Astrocyte (in vitro differentiated cells and primary cell): Measurements from ENCODE around the gene PALS1. TPM values are rescaled to one million over a fixed set of nuclear protein-coding genes. Genes with fewer than 3 reads are reported as not detected.

Experiments used
- DNase-seq: peaks from one replicate; pipeline ENCODE4 v3.0.0-alpha.2; 2010; ENCODE audit warnings: low read depth
- FAIRE-seq: peaks from 2 replicates; lab custom pipeline; 2011; peaks lifted over from hg19 to GRCh38; lab: Jason Lieb, UNC
- H2AFZ ChIP-seq: 2 replicates; pipeline ENCODE4 v1.6.0; 2012; ENCODE audit warnings: low read depth, low read length, inconsistent platforms
- H3K27ac ChIP-seq: 2 replicates; pipeline ENCODE4 v1.5.1; 2011; ENCODE audit warnings: low read depth, low read length, inconsistent platforms
- H3K27me3 ChIP-seq: 2 replicates; pipeline ENCODE4 v1.6.0; 2011; ENCODE audit warnings: low read length, inconsistent platforms; ENCODE audit not compliant: insufficient read depth
- H3K36me3 ChIP-seq: 2 replicates; pipeline ENCODE4 v1.5.1; 2011; ENCODE audit warnings: low read length, inconsistent platforms; ENCODE audit not compliant: insufficient read depth
- H3K4me1 ChIP-seq: 2 replicates; pipeline ENCODE4 v1.5.1; 2011; ENCODE audit warnings: low read length, inconsistent platforms; ENCODE audit not compliant: insufficient read depth
- H3K4me2 ChIP-seq: 2 replicates; pipeline ENCODE4 v1.6.0; 2012; ENCODE audit warnings: low read length, inconsistent platforms
- H3K4me3 ChIP-seq: 2 replicates; pipeline ENCODE4 v1.5.1; 2011; ENCODE audit warnings: low read depth, mild to moderate bottlenecking, low read length, inconsistent platforms; ENCODE audit not compliant: insufficient read depth
- H3K79me2 ChIP-seq: 2 replicates; pipeline ENCODE4 v1.6.0; 2012; ENCODE audit warnings: mild to moderate bottlenecking, low read length, inconsistent platforms; ENCODE audit not compliant: insufficient read depth
- H3K9ac ChIP-seq: 2 replicates; pipeline ENCODE4 v1.6.0; 2012; ENCODE audit warnings: mild to moderate bottlenecking, low read length, inconsistent platforms
- H3K9me3 ChIP-seq: 2 replicates; pipeline ENCODE4 v1.5.1; 2012; ENCODE audit warnings: low read depth, mild to moderate bottlenecking, low read length, inconsistent platforms; ENCODE audit not compliant: insufficient read depth
- H4K20me1 ChIP-seq: 2 replicates; pipeline ENCODE4 v1.6.0; 2012; ENCODE audit warnings: low read length, inconsistent platforms; ENCODE audit not compliant: insufficient read depth
- H3K27ac Mint-ChIP-seq: one replicate; pipeline ENCODE4 v1.8.0; 2021; ENCODE audit warnings: mild to moderate bottlenecking, mixed read lengths; ENCODE audit not compliant: unreplicated experiment
- H3K27me3 Mint-ChIP-seq: one replicate; pipeline ENCODE4 v1.8.0; 2021; ENCODE audit warnings: low read depth, mixed read lengths; ENCODE audit not compliant: unreplicated experiment
- H3K36me3 Mint-ChIP-seq: one replicate; pipeline ENCODE4 v1.8.0; 2021; ENCODE audit warnings: low read depth, mixed read lengths; ENCODE audit not compliant: unreplicated experiment
- H3K4me1 Mint-ChIP-seq: one replicate; pipeline ENCODE4 v1.8.0; 2021; ENCODE audit warnings: low read depth, mixed read lengths; ENCODE audit not compliant: unreplicated experiment
- H3K4me3 Mint-ChIP-seq: one replicate; pipeline ENCODE4 v1.8.0; 2021; ENCODE audit warnings: mild to moderate bottlenecking, moderate library complexity, mixed read lengths; ENCODE audit not compliant: unreplicated experiment
- H3K9me3 Mint-ChIP-seq: one replicate; pipeline ENCODE4 v1.8.0; 2021; ENCODE audit warnings: mild to moderate bottlenecking, mixed read lengths; ENCODE audit not compliant: unreplicated experiment
- EZH2 ChIP-seq: IDR thresholded peaks from 2 replicates; pipeline ENCODE4 v1.6.1; 2012; ENCODE audit warnings: mild to moderate bottlenecking, low read length, inconsistent platforms; ENCODE audit not compliant: insufficient read depth
- total RNA-seq: library from RNA; stranded (reverse); gene quantifications from 2 replicates; pipeline ENCODE4 v1.2.1, GENCODE V29; 2021
- TF ChIP-seq, protein P1 (sequence below): IDR thresholded peaks from 2 replicates; pipeline ENCODE4 v1.5.1; 2011; ENCODE audit warnings: low read depth, mild to moderate bottlenecking, inconsistent platforms, low read length, moderate library complexity; ENCODE audit not compliant: insufficient read depth

PALS1 gene
- total RNA-seq, 1 donor from 2014 or later = 46.0 TPM

DNA sequence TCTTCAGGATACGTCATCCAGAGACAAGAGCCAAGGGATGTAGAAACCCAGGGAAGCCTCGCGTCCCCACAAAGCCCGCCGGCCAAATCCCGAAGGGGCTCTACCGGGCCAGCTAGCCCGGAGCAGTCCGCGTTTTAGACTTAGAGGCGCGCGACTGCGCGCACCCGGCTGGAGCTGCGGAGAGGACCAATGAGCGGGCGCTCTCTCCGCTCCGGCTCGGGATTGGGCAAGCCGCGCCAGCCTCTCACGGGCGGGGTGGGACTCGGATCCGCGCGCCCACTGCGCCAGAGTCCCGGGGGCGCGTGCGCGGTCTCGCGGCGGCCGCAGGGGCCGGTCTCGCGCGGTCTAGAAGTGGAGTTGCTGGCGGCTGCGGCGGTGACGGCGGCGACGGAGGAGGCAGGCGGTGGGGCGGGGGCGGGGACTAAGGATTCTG lies 241 bp upstream of the PALS1 start:
- Mint-ChIP-seq H3K36me3 (no peaks in the 10 kb centered on the region), H3K27me3 (no peaks in the 10 kb centered on the region), H3K4me3 (peak overlapping the region; percentile 87), H3K9me3 (no peaks in the 10 kb centered on the region), H3K4me1 (peaks cover 11% of the 10 kb centered on the region), H3K27ac (peak overlapping the region; percentile 95)
- peak overlapping the region; percentile 89 for H3K9ac ChIP-seq
- peak overlapping the region; percentile 98 for H3K27ac ChIP-seq
- peak overlapping the region; percentile 90 for H3K4me2 ChIP-seq
- H3K4me3 ChIP-seq = peak overlapping the region; percentile 92
- DNase-seq (peak; percentile 93), FAIRE-seq (no peak)
- H3K9me3 ChIP-seq = no peaks in the 10 kb centered on the region
- peaks cover 6% of the 10 kb centered on the region for H3K4me1 ChIP-seq
- H4K20me1 ChIP-seq = peaks cover 13% of the 10 kb centered on the region
- H3K27me3 ChIP-seq = no peaks in the 10 kb centered on the region
- peak overlapping the region; percentile 75 for H2AFZ ChIP-seq
- H3K36me3 ChIP-seq = no peaks in the 10 kb centered on the region
- H3K79me2 ChIP-seq = peaks cover 41% of the 10 kb centered on the region
- no peak for TF ChIP-seq EZH2
- TF ChIP-seq, protein P1, sequence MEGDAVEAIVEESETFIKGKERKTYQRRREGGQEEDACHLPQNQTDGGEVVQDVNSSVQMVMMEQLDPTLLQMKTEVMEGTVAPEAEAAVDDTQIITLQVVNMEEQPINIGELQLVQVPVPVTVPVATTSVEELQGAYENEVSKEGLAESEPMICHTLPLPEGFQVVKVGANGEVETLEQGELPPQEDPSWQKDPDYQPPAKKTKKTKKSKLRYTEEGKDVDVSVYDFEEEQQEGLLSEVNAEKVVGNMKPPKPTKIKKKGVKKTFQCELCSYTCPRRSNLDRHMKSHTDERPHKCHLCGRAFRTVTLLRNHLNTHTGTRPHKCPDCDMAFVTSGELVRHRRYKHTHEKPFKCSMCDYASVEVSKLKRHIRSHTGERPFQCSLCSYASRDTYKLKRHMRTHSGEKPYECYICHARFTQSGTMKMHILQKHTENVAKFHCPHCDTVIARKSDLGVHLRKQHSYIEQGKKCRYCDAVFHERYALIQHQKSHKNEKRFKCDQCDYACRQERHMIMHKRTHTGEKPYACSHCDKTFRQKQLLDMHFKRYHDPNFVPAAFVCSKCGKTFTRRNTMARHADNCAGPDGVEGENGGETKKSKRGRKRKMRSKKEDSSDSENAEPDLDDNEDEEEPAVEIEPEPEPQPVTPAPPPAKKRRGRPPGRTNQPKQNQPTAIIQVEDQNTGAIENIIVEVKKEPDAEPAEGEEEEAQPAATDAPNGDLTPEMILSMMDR = no peak

GRCh38 chr14:67242168-67242420 lies 859 bp downstream of the PALS1 start:
- Histone ChIP-seq H2AFZ (peak overlapping the region; percentile 4), H4K20me1 (peaks cover 21% of the 10 kb centered on the region), H3K27me3 (no peaks in the 10 kb centered on the region), H3K36me3 (no peaks in the 10 kb centered on the region), H3K79me2 (peaks cover 52% of the 10 kb centered on the region), H3K27ac (peak overlapping the region; percentile 98), H3K4me3 (peak overlapping the region; percentile 92), H3K4me1 (peaks cover 6% of the 10 kb centered on the region), H3K9ac (peak overlapping the region; percentile 89), H3K9me3 (no peaks in the 10 kb centered on the region), H3K4me2 (peak overlapping the region; percentile 90)
- H3K4me1 Mint-ChIP-seq = peaks cover 14% of the 10 kb centered on the region
- FAIRE-seq (peak; percentile 90), DNase-seq (no peak)
- TF ChIP-seq, protein P1 = no peak
- TF ChIP-seq EZH2 = no peak
- H3K4me3 Mint-ChIP-seq = peak overlapping the region; percentile 89
- H3K36me3 Mint-ChIP-seq = no peaks in the 10 kb centered on the region
- H3K27ac Mint-ChIP-seq = peak overlapping the region; percentile 88
- H3K9me3 Mint-ChIP-seq = no peaks in the 10 kb centered on the region
- no peaks in the 10 kb centered on the region for H3K27me3 Mint-ChIP-seq

GRCh38 chr14:67245104-67245503 lies 3.9 kb downstream of the PALS1 start:
- H3K27me3 Mint-ChIP-seq = no peaks in the 10 kb centered on the region
- TF ChIP-seq EZH2 = no peak
- TF ChIP-seq, protein P1 = no peak
- Histone ChIP-seq H3K9me3 (no peaks in the 10 kb centered on the region), H2AFZ (no peak overlapping the region), H3K36me3 (no peaks in the 10 kb centered on the region), H3K27me3 (no peaks in the 10 kb centered on the region), H4K20me1 (peaks cover 32% of the 10 kb centered on the region), H3K27ac (no peak overlapping the region), H3K4me3 (no peak overlapping the region), H3K4me1 (peaks cover 14% of the 10 kb centered on the region), H3K9ac (no peak overlapping the region), H3K79me2 (peaks cover 82% of the 10 kb centered on the region), H3K4me2 (no peak overlapping the region)
- H3K9me3 Mint-ChIP-seq = no peaks in the 10 kb centered on the region
- no peak for FAIRE-seq
- no peaks in the 10 kb centered on the region for H3K36me3 Mint-ChIP-seq
- no peak overlapping the region for H3K4me3 Mint-ChIP-seq
- peaks cover 26% of the 10 kb centered on the region for H3K4me1 Mint-ChIP-seq
- no peak overlapping the region for H3K27ac Mint-ChIP-seq
- no peak for DNase-seq
